ENCODE results near the gene PTPRT.

GRCh38 chr20:42613076-42613475 lies 576.6 kb downstream of the PTPRT start:
- TF ChIP-seq FOXK2 (IDR thresholded peaks at IDR 0.05) = no peak
- TF ChIP-seq FOXA1 (IDR thresholded peaks at IDR 0.05) = no peak
- no peak for TF ChIP-seq SUZ12 (IDR thresholded peaks at IDR 0.05)
- no peak for TF ChIP-seq SP1 (IDR thresholded peaks at IDR 0.05)
- no peak for TF ChIP-seq ZNF384 (IDR thresholded peaks at IDR 0.05)
- no peak for TF ChIP-seq FOXM1 (IDR thresholded peaks at IDR 0.05; ENCODE audit: borderline replicate concordance)
- no peak for TF ChIP-seq LEF1 (IDR thresholded peaks at IDR 0.05; ENCODE audit: borderline replicate concordance)
- TF ChIP-seq TARDBP (IDR thresholded peaks at IDR 0.05) = no peak
- no peak for TF ChIP-seq BHLHE40 (IDR thresholded peaks at IDR 0.05; ENCODE audit: borderline replicate concordance)
- no peak for TF ChIP-seq CTBP1 (IDR thresholded peaks at IDR 0.05; ENCODE audit: borderline replicate concordance)
- no peak for TF ChIP-seq L3MBTL2 (conservative IDR thresholded peaks at IDR 0.05)
- TF ChIP-seq PKNOX1 (IDR thresholded peaks at IDR 0.05) = no peak
- TF ChIP-seq NFRKB (IDR thresholded peaks at IDR 0.05) = no peak
- TF ChIP-seq ELF4 (IDR thresholded peaks at IDR 0.05) = no peak
